Skeletal muscle satellite cell (primary cell): ENCODE data around the gene KLHDC7A.

ENCODE experiments used
- H3K27me3 ChIP-seq: 2 replicates; pipeline ENCODE4 v1.7.0; 2013; ENCODE audit warnings: low read length; ENCODE audit not compliant: control insufficient read depth, insufficient read depth
- H3K36me3 ChIP-seq: 2 replicates; pipeline ENCODE4 v1.7.0; 2013; ENCODE audit warnings: mild to moderate bottlenecking, control low read depth, low read length; ENCODE audit not compliant: insufficient read depth
- H3K4me1 ChIP-seq: 2 replicates; pipeline ENCODE4 v1.7.0; 2013; ENCODE audit warnings: low read length; ENCODE audit not compliant: control insufficient read depth, insufficient read depth
- H3K4me2 ChIP-seq: 2 replicates; pipeline ENCODE4 v1.7.0; 2013; ENCODE audit warnings: mild to moderate bottlenecking, low read length
- H3K4me3 ChIP-seq: 2 replicates; pipeline ENCODE4 v1.7.0; 2013; ENCODE audit warnings: low read length
- H3K9ac ChIP-seq: 2 replicates; pipeline ENCODE4 v1.7.0; 2013; ENCODE audit warnings: mild to moderate bottlenecking, low read depth, low read length, moderate library complexity
- H3K9me3 ChIP-seq: replicated peaks from 2 replicates; pipeline ENCODE4 v1.7.0; 2013; ENCODE audit warnings: mild to moderate bottlenecking, control low read depth, low read length

KLHDC7A gene

GRCh38 chr1:18475234-18475905 lies 5.4 kb upstream of the KLHDC7A start:
- H3K4me1 ChIP-seq: no peaks in the 10 kb centered on the region
- no peaks in the 10 kb centered on the region for H3K27me3 ChIP-seq
- H3K9me3 ChIP-seq: no peaks in the 10 kb centered on the region
- H3K4me3 ChIP-seq: no peak overlapping the region
- H3K4me2 ChIP-seq: no peak overlapping the region
- H3K9ac ChIP-seq: no peak overlapping the region
- H3K36me3 ChIP-seq: no peaks in the 10 kb centered on the region

- H3K36me3 ChIP-seq: no peaks in the 10 kb centered on the region
- H3K4me2 ChIP-seq: no peak overlapping the region
Measured at GRCh38 chr1:18479454-18479853, 1.3 kb upstream of the KLHDC7A start.

DNA sequence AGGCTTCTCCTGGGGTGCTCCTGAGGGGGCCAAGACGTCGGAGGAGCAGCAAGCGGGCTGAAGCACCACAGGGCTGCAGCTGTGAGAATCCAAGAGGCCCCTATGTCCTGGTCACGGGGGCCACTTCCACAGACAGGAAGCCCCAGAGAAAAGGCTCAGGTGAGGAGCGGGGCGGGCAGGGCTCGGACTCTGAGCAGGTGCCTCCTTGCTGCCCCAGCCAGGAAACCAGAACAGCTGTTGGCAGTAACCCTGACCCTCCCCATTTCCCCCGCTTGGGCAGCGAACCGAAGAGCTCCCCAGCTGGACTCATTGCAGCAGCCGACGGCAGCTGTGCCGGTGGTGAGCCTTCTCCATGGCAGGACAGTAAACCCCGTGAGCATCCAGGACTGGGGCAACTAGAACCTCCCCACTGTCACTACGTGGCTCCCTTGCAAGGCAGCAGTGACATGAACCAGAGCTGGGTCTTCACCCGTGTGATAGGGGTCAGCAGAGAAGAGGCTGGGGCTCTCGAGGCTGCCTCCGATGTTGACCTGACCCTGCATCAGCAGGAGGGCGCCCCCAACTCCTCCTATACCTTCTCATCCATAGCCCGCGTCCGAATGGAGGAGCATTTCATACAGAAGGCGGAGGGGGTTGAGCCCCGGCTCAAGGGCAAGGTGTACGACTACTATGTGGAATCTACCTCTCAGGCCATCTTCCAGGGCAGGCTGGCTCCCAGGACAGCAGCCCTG lies 625 bp downstream of the KLHDC7A start:
- Histone ChIP-seq H3K4me3 (no peak overlapping the region), H3K9me3 (peaks cover 4% of the 10 kb centered on the region), H3K4me1 (no peaks in the 10 kb centered on the region), H3K4me2 (no peak overlapping the region), H3K27me3 (no peaks in the 10 kb centered on the region), H3K9ac (no peak overlapping the region), H3K36me3 (no peaks in the 10 kb centered on the region)

More at GRCh38 chr1:18479454-18479853, 1.3 kb upstream of the KLHDC7A start:
- Histone ChIP-seq H3K4me3 (no peak overlapping the region), H3K4me1 (no peaks in the 10 kb centered on the region), H3K27me3 (no peaks in the 10 kb centered on the region), H3K9me3 (no peaks in the 10 kb centered on the region), H3K9ac (no peak overlapping the region)

DNA sequence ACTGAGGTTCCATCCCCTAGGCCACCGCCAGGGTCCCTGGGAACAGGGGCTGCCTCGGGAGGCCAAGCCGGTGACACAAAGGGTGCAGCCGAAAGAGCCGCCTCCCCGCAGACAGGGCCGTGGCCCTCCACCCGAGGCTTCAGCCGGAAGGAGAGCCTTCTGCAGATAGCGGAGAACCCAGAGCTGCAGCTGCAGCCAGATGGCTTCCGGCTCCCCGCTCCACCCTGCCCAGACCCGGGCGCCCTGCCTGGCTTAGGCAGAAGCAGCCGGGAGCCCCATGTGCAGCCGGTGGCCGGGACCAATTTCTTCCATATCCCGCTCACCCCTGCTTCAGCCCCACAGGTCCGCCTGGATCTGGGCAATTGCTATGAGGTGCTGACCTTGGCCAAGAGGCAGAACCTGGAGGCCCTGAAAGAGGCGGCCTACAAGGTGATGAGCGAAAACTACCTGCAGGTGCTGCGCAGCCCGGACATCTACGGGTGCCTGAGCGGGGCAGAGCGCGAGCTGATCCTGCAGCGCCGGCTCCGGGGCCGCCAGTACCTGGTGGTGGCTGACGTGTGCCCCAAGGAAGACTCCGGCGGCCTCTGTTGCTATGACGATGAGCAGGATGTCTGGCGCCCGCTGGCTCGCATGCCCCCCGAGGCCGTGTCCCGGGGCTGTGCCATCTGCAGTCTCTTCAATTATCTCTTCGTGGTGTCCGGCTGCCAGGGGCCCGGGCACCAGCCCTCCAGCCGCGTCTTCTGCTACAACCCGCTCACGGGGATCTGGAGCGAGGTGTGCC lies 1.4 kb downstream of the KLHDC7A start:
- Histone ChIP-seq H3K9me3 (peaks cover 4% of the 10 kb centered on the region), H3K36me3 (no peaks in the 10 kb centered on the region), H3K9ac (no peak overlapping the region), H3K27me3 (no peaks in the 10 kb centered on the region), H3K4me2 (no peak overlapping the region), H3K4me3 (no peak overlapping the region), H3K4me1 (no peaks in the 10 kb centered on the region)

DNA sequence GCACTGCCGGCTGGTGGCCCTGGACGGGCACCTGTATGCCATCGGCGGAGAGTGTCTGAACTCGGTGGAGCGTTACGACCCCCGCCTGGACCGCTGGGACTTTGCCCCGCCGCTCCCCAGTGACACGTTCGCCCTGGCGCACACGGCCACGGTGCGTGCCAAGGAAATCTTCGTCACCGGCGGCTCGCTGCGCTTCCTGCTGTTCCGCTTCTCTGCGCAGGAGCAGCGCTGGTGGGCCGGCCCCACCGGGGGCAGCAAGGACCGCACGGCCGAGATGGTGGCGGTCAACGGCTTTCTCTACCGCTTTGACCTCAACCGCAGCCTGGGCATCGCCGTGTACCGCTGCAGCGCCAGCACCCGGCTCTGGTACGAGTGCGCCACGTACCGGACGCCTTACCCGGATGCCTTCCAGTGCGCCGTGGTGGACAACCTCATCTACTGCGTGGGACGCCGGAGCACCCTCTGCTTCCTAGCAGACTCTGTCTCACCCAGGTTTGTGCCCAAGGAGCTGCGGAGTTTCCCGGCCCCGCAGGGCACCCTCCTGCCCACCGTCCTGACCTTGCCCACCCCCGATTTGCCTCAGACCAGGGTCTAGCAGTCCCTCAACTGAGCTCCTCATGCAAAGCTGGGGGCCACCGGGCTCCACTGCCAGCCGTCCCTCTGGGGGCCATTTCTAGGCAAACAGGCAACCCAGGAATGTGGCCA lies 2.1 kb downstream of the KLHDC7A start:
- Histone ChIP-seq H3K4me2 (no peak overlapping the region), H3K36me3 (no peaks in the 10 kb centered on the region), H3K9ac (no peak overlapping the region), H3K27me3 (no peaks in the 10 kb centered on the region), H3K9me3 (peaks cover 4% of the 10 kb centered on the region), H3K4me1 (no peaks in the 10 kb centered on the region), H3K4me3 (no peak overlapping the region)

GRCh38 chr1:18484276-18484675 lies 3.5 kb downstream of the KLHDC7A start:
- no peak overlapping the region for H3K4me3 ChIP-seq
- no peak overlapping the region for H3K4me2 ChIP-seq
- no peak overlapping the region for H3K9ac ChIP-seq
- no peaks in the 10 kb centered on the region for H3K4me1 ChIP-seq
- H3K9me3 ChIP-seq: peaks cover 4% of the 10 kb centered on the region
- no peaks in the 10 kb centered on the region for H3K27me3 ChIP-seq
- no peaks in the 10 kb centered on the region for H3K36me3 ChIP-seq

DNA sequence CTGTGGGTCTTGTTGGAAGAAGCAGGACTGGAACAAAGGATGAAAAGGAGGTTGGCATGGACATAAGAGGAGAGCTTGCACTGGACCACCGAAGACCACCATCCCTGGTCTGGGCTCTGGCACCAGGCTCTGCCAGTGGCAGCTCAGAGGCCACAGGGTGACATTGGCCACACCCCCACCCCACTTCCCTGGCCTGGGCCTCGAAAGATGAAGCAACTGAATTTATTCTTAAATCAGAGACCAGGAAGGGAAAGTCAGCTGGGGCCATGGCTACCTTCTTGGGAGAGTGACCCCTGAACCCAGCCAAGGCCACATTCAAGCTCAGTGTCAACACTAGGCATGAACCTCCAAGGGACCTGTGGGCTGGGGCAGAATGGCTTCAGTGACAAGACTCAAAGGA lies 4.0 kb downstream of the KLHDC7A start:
- no peak overlapping the region for H3K4me3 ChIP-seq
- no peak overlapping the region for H3K4me2 ChIP-seq
- H3K27me3 ChIP-seq: no peaks in the 10 kb centered on the region
- H3K36me3 ChIP-seq: no peaks in the 10 kb centered on the region
- no peak overlapping the region for H3K9ac ChIP-seq
- no peaks in the 10 kb centered on the region for H3K4me1 ChIP-seq
- peaks cover 4% of the 10 kb centered on the region for H3K9me3 ChIP-seq

DNA sequence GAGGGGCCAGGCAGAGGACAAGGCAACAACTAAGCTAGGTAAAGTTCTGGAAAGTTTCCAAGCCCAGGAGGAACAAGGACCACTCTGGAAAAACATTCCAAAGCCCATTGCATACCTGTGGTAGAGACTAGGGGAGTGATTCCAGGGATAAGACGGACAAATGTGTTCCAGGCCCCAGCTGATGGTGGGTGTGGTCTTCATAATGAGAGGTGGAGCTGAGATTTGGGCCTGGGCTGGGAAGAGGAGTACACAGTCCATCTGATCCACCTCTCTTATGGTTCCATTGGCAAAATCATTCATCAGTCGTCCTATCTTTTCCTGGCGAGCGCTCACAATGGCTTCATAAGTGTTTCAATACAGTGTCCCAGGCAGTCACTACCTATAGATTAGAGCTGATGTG lies 4.5 kb downstream of the KLHDC7A start:
- no peaks in the 10 kb centered on the region for H3K27me3 ChIP-seq
- no peaks in the 10 kb centered on the region for H3K36me3 ChIP-seq
- H3K9ac ChIP-seq: no peak overlapping the region
- no peaks in the 10 kb centered on the region for H3K4me1 ChIP-seq
- no peak overlapping the region for H3K4me2 ChIP-seq
- peaks cover 4% of the 10 kb centered on the region for H3K9me3 ChIP-seq
- no peak overlapping the region for H3K4me3 ChIP-seq

- H3K27me3 ChIP-seq: no peaks in the 10 kb centered on the region
- no peaks in the 10 kb centered on the region for H3K36me3 ChIP-seq
- no peak overlapping the region for H3K4me2 ChIP-seq
- H3K9ac ChIP-seq: no peak overlapping the region
- H3K9me3 ChIP-seq: peaks cover 4% of the 10 kb centered on the region
- no peaks in the 10 kb centered on the region for H3K4me1 ChIP-seq
- H3K4me3 ChIP-seq: no peak overlapping the region
Measured at GRCh38 chr1:18486195-18486594, 5.5 kb downstream of the KLHDC7A start.

- Histone ChIP-seq H3K36me3 (no peaks in the 10 kb centered on the region), H3K4me3 (no peak overlapping the region), H3K4me2 (no peak overlapping the region), H3K9ac (no peak overlapping the region), H3K27me3 (no peaks in the 10 kb centered on the region), H3K9me3 (peaks cover 6% of the 10 kb centered on the region), H3K4me1 (no peaks in the 10 kb centered on the region)
Measured at GRCh38 chr1:18489417-18490143, 8.8 kb downstream of the KLHDC7A start.

- no peaks in the 10 kb centered on the region for H3K4me1 ChIP-seq
- H3K9me3 ChIP-seq: peaks cover 2% of the 10 kb centered on the region
- no peak overlapping the region for H3K4me3 ChIP-seq
- no peak overlapping the region for H3K9ac ChIP-seq
- H3K36me3 ChIP-seq: no peaks in the 10 kb centered on the region
- H3K4me2 ChIP-seq: no peak overlapping the region
- H3K27me3 ChIP-seq: no peaks in the 10 kb centered on the region
Measured at GRCh38 chr1:18491168-18491567, 10.4 kb downstream of the KLHDC7A start.
